Erythroblast (primary cell): ENCODE measurements around the gene EYA3.
"Not testable (repeated sequence)": the region's sequence is repeated elsewhere in the genome, so short reads cannot be mapped to it uniquely, and the experiment has no call there.

Source experiments
- DNase-seq, 2 experiments: peaks; one replicate each; lab custom pipeline; 2025; lab: John Stamatoyannopoulos, UW
- GATA1 ChIP-seq: IDR thresholded peaks from 2 replicates; pipeline ENCODE4 v1.6.1; 2011; ENCODE audit warnings: low read depth, mild to moderate bottlenecking, control low read depth, low read length, moderate library complexity
- POLR2A ChIP-seq: IDR thresholded peaks from 2 replicates; pipeline ENCODE4 v1.6.1; 2011; ENCODE audit warnings: mild to moderate bottlenecking, low read length

Gene EYA3

DNA sequence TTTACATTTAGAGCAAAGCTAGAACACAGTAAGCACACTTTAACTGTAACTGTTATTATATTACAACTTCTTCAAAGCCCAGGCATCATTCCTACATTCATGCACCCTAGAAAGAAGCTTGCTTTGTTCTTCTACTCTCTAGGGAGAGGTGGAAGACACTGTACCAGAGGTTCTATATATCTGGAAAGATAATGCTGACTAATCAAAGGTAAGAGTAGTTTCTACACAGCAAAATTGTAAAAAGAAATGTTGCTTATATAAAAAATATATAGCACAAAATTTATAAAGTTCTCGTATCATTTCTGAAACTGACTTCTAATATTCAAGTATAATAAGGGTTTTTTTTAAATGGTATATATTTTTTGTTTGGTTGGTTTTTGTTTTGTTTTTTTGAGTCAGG, 44.0 kb downstream of the EYA3 start:
- TF ChIP-seq POLR2A (no peak), GATA1 (no peak)
- no peak for DNase-seq

DNA sequence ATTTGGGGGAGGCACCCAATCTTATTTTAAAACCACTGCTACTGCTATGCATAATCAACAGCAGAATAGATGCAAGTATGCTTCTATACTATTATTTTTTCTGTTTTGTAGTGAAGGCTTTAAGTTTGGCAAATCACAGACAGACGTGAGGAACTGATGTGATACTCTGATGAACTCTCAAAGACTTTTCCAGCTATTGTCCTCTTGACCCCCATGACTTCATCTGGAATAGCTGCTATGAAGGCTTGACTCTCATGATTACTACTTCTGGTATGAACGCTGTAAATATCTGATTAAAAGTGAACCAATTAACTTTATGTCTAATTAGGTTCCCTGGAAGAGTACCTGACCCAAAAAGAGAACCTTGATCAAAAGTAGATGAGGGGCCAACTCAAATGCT, 49.1 kb downstream of the EYA3 start:
- TF ChIP-seq GATA1 (no peak), POLR2A (no peak)
- no peak for DNase-seq

DNA sequence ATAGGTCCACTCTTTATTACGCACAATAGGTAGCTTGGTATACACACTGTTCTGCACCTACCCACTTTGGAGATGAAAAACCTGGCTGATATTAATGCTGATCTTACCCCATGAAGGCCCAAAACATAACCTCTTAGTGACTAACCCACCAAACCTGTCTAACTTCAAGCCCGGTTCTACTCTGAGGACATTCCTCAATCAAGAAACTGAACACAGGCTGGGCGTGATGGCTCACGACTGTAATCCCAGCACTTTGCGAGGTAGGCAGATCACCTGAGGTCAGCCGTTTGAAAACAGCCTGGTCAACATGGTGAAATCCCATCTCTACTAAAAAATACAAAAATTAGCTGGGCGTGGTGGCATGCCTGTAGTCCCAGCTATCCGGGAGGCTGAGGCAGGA, 50.5 kb downstream of the EYA3 start:
- TF ChIP-seq POLR2A (no peak), GATA1 (no peak)
- DNase-seq = no peak

DNA sequence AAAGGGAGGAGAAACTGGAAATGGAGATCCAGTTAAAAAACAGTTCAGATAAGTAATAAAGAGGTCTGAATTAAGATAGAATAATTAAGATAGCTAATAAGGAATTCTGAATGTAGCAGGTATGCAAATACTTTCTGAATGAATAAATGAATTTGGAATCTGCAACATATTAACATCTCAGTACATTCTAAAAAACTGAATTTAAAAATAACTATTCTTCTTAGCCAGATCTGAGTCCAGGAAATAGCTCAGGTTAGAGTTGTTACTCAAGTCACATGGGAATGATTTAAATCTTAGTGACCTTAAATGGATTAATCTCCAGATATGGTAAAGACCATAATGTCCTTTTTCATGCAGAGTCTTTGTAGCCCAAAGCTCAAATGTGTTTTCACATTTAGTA, 51.2 kb downstream of the EYA3 start:
- TF ChIP-seq POLR2A (no peak), GATA1 (no peak)
- DNase-seq = no peak

DNA sequence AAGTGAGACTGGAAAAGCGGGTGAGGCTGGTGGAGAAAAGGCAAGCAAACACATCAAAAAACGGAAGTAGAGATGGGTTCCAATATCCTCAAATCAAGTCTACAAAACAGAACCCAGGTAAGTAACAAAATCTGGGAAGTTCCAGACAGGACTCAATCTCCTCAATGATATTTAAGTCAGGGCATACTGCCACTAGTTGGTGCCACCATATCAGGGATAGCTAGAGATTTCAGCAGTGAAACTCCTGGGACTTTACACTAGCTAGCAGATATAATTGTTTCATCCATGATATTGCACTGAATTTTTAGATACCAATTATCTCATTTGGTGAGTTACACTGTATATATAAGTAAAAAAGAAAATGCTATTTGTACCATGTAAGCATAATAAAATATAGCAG, 52.0 kb downstream of the EYA3 start:
- DNase-seq = no peak
- TF ChIP-seq POLR2A (no peak), GATA1 (no peak)

DNA sequence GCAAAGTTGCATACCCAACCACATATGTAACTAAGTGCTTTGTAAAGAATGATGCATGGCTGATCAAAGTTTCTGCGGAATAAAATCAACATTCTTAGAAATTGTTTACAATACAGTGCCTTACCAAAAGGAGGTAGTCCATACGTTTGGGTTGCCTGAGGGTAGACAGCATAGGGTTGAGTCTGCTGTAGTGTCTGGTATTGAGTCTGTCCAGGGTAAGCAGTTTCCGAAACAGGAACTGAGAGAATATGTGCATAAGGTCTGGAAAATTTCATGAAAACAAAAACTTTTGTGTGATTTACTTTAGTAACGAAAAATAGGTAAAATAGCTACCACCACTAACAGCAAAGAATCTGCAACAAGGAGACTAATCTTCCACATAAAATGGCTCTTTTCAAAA, 53.0 kb downstream of the EYA3 start:
- TF ChIP-seq GATA1 (no peak), POLR2A (no peak)
- no peak for DNase-seq

DNA sequence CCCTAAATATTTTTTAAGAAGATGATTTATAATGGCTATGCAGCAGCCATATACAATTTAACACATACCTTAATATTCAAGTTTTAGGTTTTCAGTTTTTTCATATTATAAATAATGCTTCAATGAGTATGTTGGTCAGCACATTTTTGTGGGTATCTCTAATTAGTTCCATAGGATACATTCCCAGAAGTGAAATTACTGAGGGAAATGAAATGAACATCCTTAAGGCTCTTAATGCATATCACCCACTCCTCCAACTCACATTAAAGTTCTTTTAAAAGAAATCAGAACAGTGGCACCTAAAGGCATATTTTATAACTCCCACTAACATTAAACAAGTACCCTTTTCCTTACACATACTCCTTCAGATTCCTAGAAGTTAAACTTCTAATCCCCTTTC, 56.1 kb downstream of the EYA3 start:
- no peak for DNase-seq
- TF ChIP-seq POLR2A (no peak), GATA1 (no peak)

DNA sequence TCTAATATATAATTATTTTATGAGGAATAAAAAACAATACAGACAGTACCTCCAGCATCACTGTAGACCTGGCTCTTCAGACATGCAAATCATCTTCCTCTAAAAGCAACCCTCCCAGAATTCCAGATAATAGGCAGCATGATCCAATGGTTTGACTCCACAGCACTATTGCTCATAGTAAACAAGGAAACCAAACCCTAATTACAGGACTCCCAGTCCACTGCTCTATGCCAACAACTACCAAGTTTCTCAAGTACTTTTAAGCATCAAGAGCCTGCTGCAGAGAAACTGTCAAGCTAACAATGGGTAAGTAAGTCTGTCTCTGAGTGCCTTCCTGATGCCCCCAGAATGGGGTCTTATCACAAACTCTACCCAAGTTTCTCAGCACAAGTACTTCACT, 57.2 kb downstream of the EYA3 start:
- TF ChIP-seq POLR2A (no peak), GATA1 (no peak)
- DNase-seq = no peak

DNA sequence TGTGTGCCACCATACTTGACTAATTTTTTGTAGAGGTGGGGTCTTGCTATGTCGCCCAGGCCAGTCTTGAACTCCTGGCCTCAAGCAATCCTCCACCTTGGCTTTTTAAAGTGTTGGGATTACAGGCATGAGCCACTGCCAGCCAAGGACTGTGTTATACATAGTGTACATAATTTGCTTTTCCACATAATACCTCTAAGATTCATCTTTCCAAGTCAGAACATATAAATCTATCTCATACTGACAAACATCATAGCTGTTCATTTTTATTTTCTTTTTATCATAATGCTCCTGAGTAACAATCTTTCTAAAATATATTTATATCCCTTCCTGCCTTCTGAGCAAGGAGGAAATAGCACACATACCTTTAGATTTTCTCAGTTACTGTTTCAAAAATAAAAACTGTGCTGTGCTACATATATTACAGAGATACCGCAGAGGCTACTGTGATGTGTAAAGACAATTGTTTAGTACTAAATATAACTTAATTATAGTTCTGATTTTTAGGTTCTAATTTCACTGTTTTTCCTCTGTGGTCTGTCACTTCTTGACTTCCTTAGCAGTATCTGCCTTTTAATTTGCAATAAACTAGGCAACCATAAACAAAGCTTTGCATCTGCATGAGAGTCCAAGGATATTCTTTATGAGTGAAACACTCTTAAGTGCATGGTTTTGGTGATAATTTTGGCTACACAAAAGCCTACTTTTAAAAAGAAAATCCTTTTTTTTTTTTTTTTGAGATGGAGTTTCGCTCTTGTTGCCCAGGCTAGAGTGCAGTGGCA, 59.3 kb downstream of the EYA3 start:
- no peak for DNase-seq
- TF ChIP-seq GATA1 = no peak
- TF ChIP-seq POLR2A = no peak

DNA sequence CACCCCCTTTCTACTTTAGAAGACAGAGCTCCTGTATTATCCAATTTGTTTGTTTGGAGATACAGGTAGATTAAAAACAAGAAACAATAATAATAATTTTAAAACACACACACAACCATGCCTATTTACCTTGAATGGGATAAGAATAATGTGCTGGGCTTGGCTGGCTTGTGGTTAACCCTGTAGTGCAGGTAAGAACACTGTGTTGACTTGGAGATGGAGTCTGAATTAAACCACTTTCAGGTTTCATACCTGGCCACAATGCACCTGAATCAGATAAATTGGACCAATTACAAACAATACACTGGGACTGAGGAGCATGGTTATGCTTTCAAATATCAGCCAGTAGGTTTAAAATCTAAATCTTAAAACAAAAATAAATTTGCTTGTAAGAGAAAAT, 60.8 kb downstream of the EYA3 start:
- DNase-seq = no peak
- no peak for TF ChIP-seq POLR2A
- no peak for TF ChIP-seq GATA1

DNA sequence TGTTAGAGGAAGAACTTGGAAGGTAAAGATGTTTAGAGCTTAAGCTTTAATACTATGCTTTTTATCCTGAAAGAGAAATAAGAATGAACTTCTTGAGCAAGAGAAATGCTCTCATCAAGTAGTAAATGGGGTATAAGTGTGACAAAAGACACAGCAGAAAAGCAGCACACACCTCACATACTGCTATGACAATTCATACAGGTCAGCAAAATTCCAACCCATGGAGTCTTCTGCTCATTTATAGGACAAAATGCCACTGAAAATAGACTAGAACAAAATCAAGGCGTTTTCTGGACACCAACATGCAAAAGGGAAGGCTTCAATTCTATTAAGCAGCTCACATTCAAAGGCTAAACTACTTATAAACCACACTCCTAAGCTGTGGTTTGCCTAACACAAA, 61.2 kb downstream of the EYA3 start:
- DNase-seq = no peak
- no peak for TF ChIP-seq POLR2A
- TF ChIP-seq GATA1 = no peak

DNA sequence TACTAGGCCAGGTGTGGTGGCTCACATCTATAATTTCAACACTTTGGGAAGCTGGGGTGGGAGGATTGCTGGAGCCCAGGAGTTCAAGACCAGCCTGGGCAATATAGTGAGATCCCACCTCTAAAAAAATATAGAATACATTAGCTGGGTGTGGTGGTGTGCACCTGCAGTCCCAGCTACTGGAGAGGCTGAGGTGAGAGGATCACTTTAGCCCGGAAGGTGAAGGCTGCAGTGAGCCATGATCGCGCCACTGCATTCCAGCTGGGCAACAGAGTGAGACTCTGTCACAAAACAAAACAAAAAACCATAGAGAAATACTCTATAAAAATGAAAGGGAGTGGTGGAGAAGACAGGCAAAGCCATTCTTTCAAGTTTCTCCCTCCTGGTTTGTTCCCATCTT, 62.1 kb downstream of the EYA3 start:
- no peak for DNase-seq
- TF ChIP-seq POLR2A (no peak), GATA1 (no peak)

DNA sequence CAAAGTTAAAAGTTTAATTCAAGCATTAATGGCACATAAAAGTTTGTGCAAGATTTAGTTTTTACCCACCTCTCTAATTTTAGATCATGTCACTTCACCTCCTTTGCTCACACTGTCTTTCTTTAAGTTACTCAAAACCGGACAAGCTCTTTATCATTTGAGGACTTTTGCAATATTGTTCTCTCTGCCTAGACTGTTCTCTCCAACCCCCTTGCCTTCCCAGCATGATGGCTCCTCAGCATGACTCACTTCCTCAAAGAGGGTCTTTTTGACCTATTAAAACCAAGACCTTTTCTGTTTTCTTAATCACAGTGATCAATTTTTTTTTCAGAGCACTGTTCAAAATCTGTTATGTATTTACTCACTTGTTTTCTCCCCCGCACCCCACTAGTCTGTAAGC, 67.3 kb downstream of the EYA3 start:
- TF ChIP-seq POLR2A (no peak), GATA1 (no peak)
- DNase-seq = no peak

DNA sequence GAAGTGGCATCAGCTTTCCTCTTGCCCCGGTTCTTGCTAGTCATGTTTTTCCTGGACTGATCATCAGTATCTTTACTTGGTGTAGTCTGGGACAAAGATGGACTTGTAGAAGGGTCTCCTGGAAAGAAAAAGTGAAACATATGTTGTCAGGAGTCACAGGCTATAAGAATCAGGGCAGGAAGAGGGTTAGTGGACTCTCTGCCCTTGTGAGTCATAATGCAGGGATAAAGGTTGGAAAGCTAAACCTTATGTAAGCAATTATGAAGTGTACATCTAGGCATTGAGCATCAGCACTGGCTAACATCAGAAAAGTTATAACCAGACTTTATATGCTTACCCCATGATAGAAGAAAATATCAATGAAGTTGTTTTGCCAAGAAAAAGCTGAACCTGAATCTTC, 77.4 kb downstream of the EYA3 start:
- TF ChIP-seq POLR2A = no peak
- DNase-seq = no peak

DNA sequence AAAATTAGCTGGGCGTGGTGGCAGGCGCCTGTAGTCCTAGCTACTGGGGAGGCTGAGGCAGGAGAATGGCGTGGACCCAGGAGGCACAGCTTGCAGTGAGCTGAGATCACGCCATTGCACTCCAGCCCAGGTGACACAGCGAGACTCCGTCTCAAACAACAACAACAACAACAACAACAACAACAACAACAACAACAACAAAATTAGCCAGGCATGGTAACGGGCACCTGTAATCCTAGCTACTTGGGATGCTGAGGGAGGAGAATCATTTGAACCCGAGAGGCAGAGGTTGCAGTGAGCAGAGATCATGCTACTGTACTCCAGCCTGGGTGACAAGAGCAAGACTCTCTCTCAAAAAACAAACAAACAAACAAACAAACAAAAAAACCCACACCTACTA, 85.3 kb downstream of the EYA3 start:
- DNase-seq = not testable (repeated sequence)

DNA sequence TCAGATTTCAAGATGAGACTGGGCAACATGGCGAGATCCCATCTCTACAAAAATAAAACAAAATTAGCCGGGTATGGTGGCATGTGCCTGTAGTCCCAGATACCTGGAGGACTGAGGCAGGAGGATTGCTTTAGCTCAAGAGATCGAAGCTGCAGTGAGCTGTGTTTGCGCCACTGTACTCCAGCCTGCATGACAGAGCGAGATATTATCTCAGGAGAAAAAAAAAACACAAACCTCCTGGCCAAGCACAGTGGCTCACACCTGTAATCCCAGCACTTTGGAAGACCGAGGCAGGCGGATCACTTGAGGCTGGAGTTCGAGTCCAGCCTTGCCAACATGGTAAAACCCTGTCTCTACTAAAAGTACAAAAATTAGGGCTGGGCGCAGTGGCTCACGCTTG, 85.8 kb downstream of the EYA3 start:
- peak; percentile 10 to 13 for DNase-seq
- TF ChIP-seq GATA1 (no peak), POLR2A (no peak)
